Neuron (in vitro differentiated cells): ENCODE measurements around the gene HRAS.

Source experiments
- H2AFZ ChIP-seq: one replicate; pipeline ENCODE4 v1.6.1; 2013; ENCODE audit warnings: low read depth, mild to moderate bottlenecking, inconsistent platforms, low read length, moderate library complexity
- H3K27me3 ChIP-seq: one replicate; pipeline ENCODE4 v1.6.1; 2013; ENCODE audit warnings: low read length; ENCODE audit not compliant: insufficient read depth
- H3K36me3 ChIP-seq: one replicate; pipeline ENCODE4 v1.6.1; 2013; ENCODE audit warnings: low read length; ENCODE audit not compliant: insufficient read depth
- H3K4me1 ChIP-seq: one replicate; pipeline ENCODE4 v1.6.1; 2013; ENCODE audit warnings: low read length; ENCODE audit not compliant: insufficient read depth
- H3K4me3 ChIP-seq: 2 replicates; pipeline ENCODE4 v1.5.1; 2013; ENCODE audit warnings: mild to moderate bottlenecking, low read length, moderate library complexity
- H3K9me3 ChIP-seq: one replicate; pipeline ENCODE4 v1.6.1; 2013; ENCODE audit warnings: low read length

Gene HRAS

DNA sequence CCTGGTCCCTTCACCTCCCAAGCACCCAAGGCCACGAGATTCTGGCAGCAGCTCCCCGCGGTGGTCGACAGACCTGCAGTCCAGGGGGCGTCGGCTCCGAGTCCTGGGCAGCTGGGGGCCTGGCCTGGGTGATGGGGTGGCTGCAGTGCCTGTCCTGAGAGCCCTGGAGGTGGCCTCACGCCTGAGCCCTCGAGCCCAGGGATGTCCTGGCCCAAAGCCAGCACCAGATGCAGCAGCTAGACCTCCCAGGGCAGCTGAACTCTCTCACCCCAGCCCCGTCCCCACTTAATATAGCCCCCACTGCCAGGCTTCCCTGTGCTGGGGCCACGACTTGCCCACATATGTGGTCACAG lies 18.6 kb upstream of the HRAS start:
- peaks cover 16% of the 10 kb centered on the region for H3K4me1 ChIP-seq
- peaks cover 34% of the 10 kb centered on the region for H3K27me3 ChIP-seq
- no peaks in the 10 kb centered on the region for H3K36me3 ChIP-seq
- peaks cover 4% of the 10 kb centered on the region for H3K9me3 ChIP-seq
- no peak overlapping the region for H2AFZ ChIP-seq
- H3K4me3 ChIP-seq = no peak overlapping the region

DNA sequence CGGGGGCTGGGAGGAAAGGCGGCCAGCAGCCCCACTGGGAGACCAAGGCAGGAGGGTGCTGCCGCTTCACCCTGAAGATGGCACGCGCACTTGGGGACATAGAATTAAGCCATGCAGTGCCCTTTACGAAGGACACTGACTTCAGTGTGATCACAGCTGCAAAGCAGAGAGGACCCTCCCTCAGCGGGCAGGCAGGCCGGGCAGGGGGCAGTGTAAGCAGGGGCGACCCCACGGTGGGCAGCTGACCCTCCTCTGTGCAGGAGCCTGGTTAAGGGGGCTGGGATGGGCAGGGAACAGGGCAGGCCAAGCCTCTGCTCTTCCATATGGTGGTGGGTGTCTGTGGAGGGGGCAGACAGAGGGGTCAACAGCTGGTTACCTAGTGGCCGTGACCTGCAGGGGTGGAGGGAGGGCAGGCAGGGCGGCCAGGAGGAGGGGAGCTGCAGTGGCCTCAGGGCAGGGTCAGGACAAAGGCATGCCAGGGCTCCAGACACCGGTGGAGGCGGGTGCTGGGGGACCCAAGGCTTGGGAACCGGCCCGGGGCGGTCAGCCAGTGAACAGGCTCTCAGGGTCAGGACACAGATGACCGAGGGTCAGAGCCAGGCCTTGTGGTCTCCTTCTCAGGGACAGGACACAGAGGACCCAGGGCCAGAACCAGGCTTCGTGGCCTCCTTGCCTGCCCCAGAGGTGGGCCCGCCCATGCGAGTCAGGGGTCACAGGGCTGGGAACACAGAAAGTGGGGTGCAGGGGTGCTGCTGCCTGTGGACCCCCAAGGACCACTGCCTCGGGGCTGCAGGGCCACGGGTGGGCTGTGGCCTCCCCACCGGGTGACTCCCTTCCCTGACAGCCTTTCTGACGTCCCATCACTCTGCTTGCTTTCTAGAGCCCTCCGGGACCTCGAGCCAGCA lies 18.0 kb upstream of the HRAS start:
- H2AFZ ChIP-seq = no peak overlapping the region
- H3K27me3 ChIP-seq = peaks cover 28% of the 10 kb centered on the region
- no peak overlapping the region for H3K4me3 ChIP-seq
- peaks cover 16% of the 10 kb centered on the region for H3K4me1 ChIP-seq
- H3K9me3 ChIP-seq = peaks cover 3% of the 10 kb centered on the region
- no peaks in the 10 kb centered on the region for H3K36me3 ChIP-seq

DNA sequence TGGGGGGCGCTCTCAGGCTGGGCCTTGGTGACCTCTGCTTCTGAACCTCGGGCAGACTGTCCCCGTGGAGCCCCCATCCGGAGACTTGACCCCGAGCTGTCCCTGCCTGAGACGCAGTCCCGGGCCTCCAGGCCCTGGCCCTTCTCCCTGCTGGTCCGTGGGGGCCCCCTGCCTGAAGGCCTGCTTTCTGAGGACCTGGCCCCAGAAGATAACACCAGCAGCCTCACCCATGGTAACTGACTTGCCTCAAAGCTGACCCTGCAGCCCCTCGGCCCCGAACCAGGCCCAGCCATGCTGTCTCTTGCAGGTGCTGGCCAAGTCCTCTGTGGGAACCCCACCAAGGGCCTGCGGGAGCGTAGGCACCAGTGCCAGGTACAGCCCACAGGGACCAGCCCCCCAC lies 16.2 kb upstream of the HRAS start:
- no peak overlapping the region for H2AFZ ChIP-seq
- H3K4me1 ChIP-seq = peaks cover 16% of the 10 kb centered on the region
- H3K36me3 ChIP-seq = no peaks in the 10 kb centered on the region
- no peaks in the 10 kb centered on the region for H3K9me3 ChIP-seq
- H3K27me3 ChIP-seq = peaks cover 10% of the 10 kb centered on the region
- no peak overlapping the region for H3K4me3 ChIP-seq

- no peaks in the 10 kb centered on the region for H3K9me3 ChIP-seq
- no peak overlapping the region for H2AFZ ChIP-seq
- no peak overlapping the region for H3K4me3 ChIP-seq
These were observed 15.8 kb upstream of the HRAS start for GRCh38 chr11:551131-551530.

GRCh38 chr11:550746-551085 lies 15.3 kb upstream of the HRAS start:
- Histone ChIP-seq H3K9me3 (no peaks in the 10 kb centered on the region), H3K36me3 (no peaks in the 10 kb centered on the region), H3K27me3 (peaks cover 2% of the 10 kb centered on the region), H3K4me3 (no peak overlapping the region), H2AFZ (no peak overlapping the region), H3K4me1 (peaks cover 11% of the 10 kb centered on the region)

More at GRCh38 chr11:551131-551530, 15.8 kb upstream of the HRAS start:
- H3K4me1 ChIP-seq = peaks cover 13% of the 10 kb centered on the region
- H3K27me3 ChIP-seq = peaks cover 6% of the 10 kb centered on the region
- no peaks in the 10 kb centered on the region for H3K36me3 ChIP-seq

DNA sequence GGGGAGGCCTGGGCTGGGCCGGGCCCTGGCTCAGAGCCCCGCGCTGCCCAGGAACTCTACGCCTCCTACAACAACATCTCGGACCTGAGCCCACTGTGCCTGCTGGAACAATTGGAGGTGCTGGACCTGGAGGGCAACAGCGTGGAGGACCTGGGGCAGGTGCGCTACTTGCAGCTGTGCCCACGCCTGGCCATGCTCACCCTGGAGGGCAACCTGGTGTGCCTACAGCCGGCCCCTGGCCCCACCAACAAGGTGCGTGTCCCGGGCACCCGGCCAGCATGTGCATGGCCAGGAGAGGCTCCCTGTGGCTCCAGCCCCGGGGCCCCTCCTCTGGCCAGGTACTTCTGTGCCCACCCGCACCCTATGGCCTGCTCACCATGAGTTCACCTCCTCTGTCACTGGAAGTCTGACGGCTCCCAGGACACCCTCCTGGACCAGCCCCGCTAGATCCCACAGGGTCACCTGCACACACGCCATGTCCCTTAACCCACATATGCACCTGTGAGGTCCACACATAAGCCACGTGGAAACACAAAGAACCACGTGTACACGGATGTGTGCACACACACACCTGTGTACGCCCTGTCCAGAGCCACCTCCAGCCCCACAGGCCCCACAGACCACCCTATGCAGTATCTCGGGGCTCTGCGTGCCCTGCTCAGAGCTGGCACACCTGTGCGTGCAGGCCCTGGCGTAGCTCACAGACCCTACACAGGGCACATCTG lies 14.8 kb upstream of the HRAS start:
- Histone ChIP-seq H3K36me3 (no peaks in the 10 kb centered on the region), H3K4me3 (no peak overlapping the region), H3K27me3 (no peaks in the 10 kb centered on the region), H3K9me3 (no peaks in the 10 kb centered on the region), H2AFZ (no peak overlapping the region), H3K4me1 (peaks cover 9% of the 10 kb centered on the region)

- no peaks in the 10 kb centered on the region for H3K9me3 ChIP-seq
- H3K4me3 ChIP-seq = no peak overlapping the region
- H3K4me1 ChIP-seq = peaks cover 3% of the 10 kb centered on the region
- no peaks in the 10 kb centered on the region for H3K36me3 ChIP-seq
- H2AFZ ChIP-seq = no peak overlapping the region
- H3K27me3 ChIP-seq = no peaks in the 10 kb centered on the region
These were observed 13.6 kb upstream of the HRAS start for GRCh38 chr11:548700-549603.

GRCh38 chr11:545171-545570 lies 9.8 kb upstream of the HRAS start:
- Histone ChIP-seq H3K4me3 (no peak overlapping the region), H3K9me3 (no peaks in the 10 kb centered on the region), H3K27me3 (no peaks in the 10 kb centered on the region), H3K36me3 (no peaks in the 10 kb centered on the region), H2AFZ (no peak overlapping the region), H3K4me1 (peaks cover 6% of the 10 kb centered on the region)

- Histone ChIP-seq H3K36me3 (no peaks in the 10 kb centered on the region), H3K9me3 (no peaks in the 10 kb centered on the region), H3K4me3 (no peak overlapping the region), H2AFZ (no peak overlapping the region), H3K4me1 (peaks cover 6% of the 10 kb centered on the region), H3K27me3 (no peaks in the 10 kb centered on the region)
These were observed 9.4 kb upstream of the HRAS start for GRCh38 chr11:544817-545166.

- Histone ChIP-seq H3K9me3 (no peaks in the 10 kb centered on the region), H2AFZ (no peak overlapping the region)
These were observed 6.1 kb upstream of the HRAS start for GRCh38 chr11:541433-541885.

DNA sequence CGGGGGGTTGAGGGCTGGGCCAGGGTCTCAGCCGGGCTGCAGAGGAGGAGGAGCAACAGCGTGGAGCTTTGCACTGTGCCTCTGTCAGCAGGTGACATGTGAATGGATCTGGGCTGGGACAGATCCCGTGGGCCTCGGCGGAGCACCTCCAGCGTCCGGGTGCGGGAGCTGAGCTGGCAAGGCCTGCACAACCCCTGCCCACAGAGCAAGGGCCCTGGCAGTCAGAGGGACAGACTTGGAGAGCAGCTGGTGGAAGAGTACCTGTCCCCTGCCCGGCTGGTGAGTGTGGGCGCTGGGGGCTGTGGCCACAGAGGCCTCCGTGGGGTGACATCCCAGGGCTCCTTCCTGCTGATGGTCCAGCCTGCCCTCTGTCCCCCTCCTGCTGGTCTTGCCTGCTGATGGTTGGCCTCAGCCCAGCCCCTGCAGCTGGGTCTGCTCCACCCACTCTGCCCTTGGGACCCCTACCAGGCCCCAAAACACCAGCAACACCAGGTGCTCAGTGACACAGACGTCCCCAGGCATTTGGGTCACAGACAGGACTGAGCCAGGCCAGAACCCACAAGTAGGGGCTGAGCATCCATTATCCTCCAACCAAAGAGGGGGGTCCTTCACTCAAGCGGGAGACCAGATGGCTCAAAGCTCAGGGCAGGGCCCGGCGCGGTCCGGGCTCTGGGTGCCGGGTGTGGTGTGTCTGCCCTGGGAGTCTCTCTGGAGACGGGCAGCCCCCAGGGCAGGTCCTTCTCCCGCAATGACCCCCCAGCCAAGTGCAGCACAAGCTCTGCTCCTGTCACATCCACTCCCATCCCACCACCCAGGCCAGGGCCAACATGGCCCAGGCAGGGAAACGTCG lies 5.4 kb upstream of the HRAS start:
- Histone ChIP-seq H3K9me3 (no peaks in the 10 kb centered on the region), H3K27me3 (no peaks in the 10 kb centered on the region), H3K4me3 (no peak overlapping the region), H3K36me3 (no peaks in the 10 kb centered on the region), H3K4me1 (peaks cover 16% of the 10 kb centered on the region), H2AFZ (no peak overlapping the region)

More at GRCh38 chr11:541433-541885, 6.1 kb upstream of the HRAS start:
- Histone ChIP-seq H3K4me3 (no peak overlapping the region), H3K4me1 (peaks cover 16% of the 10 kb centered on the region), H3K27me3 (no peaks in the 10 kb centered on the region), H3K36me3 (no peaks in the 10 kb centered on the region)

- Histone ChIP-seq H3K4me3 (no peak overlapping the region), H3K36me3 (no peaks in the 10 kb centered on the region), H2AFZ (no peak overlapping the region)
These were observed 4.7 kb upstream of the HRAS start for GRCh38 chr11:539971-540481.

More at GRCh38 chr11:539971-540481, 4.7 kb upstream of the HRAS start:
- no peaks in the 10 kb centered on the region for H3K27me3 ChIP-seq
- peaks cover 16% of the 10 kb centered on the region for H3K4me1 ChIP-seq
- no peaks in the 10 kb centered on the region for H3K9me3 ChIP-seq
